Esophagus squamous epithelium (tissue), 5 donors: ENCODE data around the gene PPP2R3A. TPM values are rescaled to one million over a fixed set of nuclear protein-coding genes. Genes with fewer than 3 reads are reported as not detected.

Source experiments
- DNase-seq: peaks from one replicate; lab custom pipeline; 2025; lab: John Stamatoyannopoulos, UW
- H3K27ac ChIP-seq, 4 donors: fragments of 200-600 bp; sonication (generic); one replicate each; pipeline ENCODE4 v1.5.1; 2016 to 2019; ENCODE audit warnings: mild to moderate bottlenecking in 1 of 4
- H3K27me3 ChIP-seq, 4 donors: fragments of 200-600 bp; sonication (generic); 1 replicate in 3 of 4; 2 replicates in 1 of 4; pipeline versions ENCODE4 v1.5.1 to v1.6.0; 2017 to 2021; ENCODE audit warnings: antibody characterized with exemption in 1 of 4
- H3K36me3 ChIP-seq, 3 donors: fragments of 200-600 bp; sonication (generic); one replicate each; pipeline ENCODE4 v1.5.1; 2016 to 2019
- H3K4me1 ChIP-seq, 3 donors: fragments of 200-600 bp; sonication (generic); one replicate each; pipeline ENCODE4 v1.5.1; 2017 to 2019
- H3K4me3 ChIP-seq, 4 donors: fragments of 200-600 bp; sonication (generic); 1 replicate in 3 of 4; 2 replicates in 1 of 4; pipeline ENCODE4 v1.5.1; 2016 to 2019; ENCODE audit warnings: mild to moderate bottlenecking in 2 of 4, moderate library complexity in 1 of 4
- H3K9me3 ChIP-seq, 3 donors: fragments of 200-600 bp; sonication (generic); one replicate each; pipeline ENCODE4 v1.5.1; 2016 to 2019
- CTCF ChIP-seq, 6 experiments: fragments of 450-650 bp in 4 of 6; fragments of 200-600 bp in 2 of 6; sonication (generic) in 2 of 6; IDR thresholded peaks; one replicate each; pipeline ENCODE4 v1.5.1; 2016 to 2019; ENCODE audit warnings: antibody characterized with exemption in 6 of 6, mild to moderate bottlenecking in 4 of 6, moderate library complexity in 4 of 6
- POLR2A ChIP-seq, 4 donors: fragments of 450-650 bp; IDR thresholded peaks; one replicate each; pipeline ENCODE4 v1.6.1; 2017; ENCODE audit warnings: antibody characterized with exemption in 4 of 4, mild to moderate bottlenecking in 4 of 4, moderate library complexity in 3 of 4
- WGBS, 2 donors: methylation state at CpG; one replicate each; pipeline ENCODE4 v1.1.5; 2018; 5-methylcytosine and 5-hydroxymethylcytosine counted together
- intact Hi-C: fragments of 100-400 bp; cut with DNase I; formaldehyde crosslinking; loops from one replicate; pipeline ENCODE4 v1.15.0; 2022
- total RNA-seq, 4 donors: library from RNA; depleted of rRNA; stranded (reverse); fragments of >200 nt; gene quantifications; one replicate each; pipeline ENCODE4 v1.1.0, GENCODE V29; 2016
- donor health status: DM: yes; HTN: yes; CAD: no.

PPP2R3A gene
- total RNA-seq, 4 donors from 2014 or later = 9.4 to 15.6 (median 13.6) TPM

DNA sequence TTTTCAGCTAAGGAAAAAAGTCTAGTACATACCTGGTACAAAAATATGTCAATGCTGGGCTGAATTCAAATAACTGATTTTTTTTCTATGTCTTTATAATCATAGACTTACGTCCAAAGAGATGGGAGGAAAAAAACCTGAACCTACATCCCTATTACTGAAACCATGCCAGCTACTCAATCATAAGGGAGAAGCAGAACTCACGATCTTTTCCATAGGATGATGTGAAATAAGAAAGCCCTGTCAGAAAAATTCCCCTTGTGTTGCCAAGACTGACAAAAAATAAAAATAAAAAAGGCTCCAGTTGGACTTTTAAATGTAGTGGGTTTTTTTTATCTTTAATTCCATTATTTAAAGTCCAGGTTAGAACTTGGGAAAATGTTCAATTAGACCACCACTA lies 227.3 kb downstream of the PPP2R3A start:
- Histone ChIP-seq H3K4me3 (peak overlapping the region; percentile 72 to 86 (median 80)), H3K27ac (peak overlapping the region in 3 of 4 donors; percentile 36 to 100 (median 98)), H3K4me1 (peaks cover 19 to 73% (median 38%) of the 10 kb centered on the region in 3 donors), H3K36me3 (no peaks in the 10 kb centered on the region), H3K9me3 (no peaks in the 10 kb centered on the region), H3K27me3 (no peaks in the 10 kb centered on the region)
- TF ChIP-seq POLR2A (IDR thresholded peaks at IDR 0.05) (no peak), CTCF (IDR thresholded peaks at IDR 0.05) (no peak)
- DNase-seq = no peak
- 4 to 5% methylated on average over 2 of the region's 2 CpGs for WGBS, 2 donors
- intact Hi-C loops = no loop called here

DNA sequence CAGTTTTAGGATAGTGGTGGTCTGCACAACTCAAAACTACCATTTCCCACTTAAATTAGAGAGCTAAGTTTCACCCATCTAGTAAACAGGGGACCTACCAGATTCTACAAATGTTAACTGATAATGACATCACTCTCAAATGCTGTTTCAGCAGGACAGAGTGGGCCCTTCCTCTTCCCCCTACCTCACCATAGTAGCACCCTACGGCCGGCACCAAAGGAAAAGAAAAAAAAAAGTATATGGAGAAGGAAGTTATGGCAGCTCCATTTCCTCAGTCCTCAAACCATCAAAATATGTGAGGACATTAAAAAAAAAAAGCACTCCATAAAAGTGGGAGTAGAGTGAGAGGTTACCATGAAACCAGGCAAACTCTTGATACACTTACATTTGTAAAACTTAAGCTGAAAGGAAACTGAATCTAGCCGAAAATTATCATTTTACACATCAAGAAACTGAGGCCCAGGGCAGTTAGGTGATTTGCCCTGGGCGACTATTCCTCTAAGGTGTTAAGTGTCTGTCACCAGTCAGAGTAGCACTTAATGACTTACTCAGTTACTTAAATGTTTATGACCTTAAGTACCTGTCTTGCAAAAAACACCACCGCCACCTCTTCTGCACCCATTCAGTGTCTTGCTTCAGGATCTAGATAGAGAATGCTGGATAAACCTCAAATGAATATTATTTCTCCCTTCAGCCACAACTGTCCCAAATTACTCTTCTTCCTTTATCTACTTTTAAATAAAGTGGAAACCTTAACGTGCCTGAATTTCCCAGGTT lies 227.9 kb downstream of the PPP2R3A start:
- DNase-seq = no peak
- Histone ChIP-seq H3K4me1 (peaks cover 20 to 72% (median 36%) of the 10 kb centered on the region in 3 donors), H3K27ac (peak overlapping the region; percentile 29 to 100 (median 67)), H3K4me3 (peak overlapping the region; percentile 72 to 86 (median 80)), H3K36me3 (no peaks in the 10 kb centered on the region), H3K27me3 (no peaks in the 10 kb centered on the region), H3K9me3 (no peaks in the 10 kb centered on the region)
- TF ChIP-seq CTCF (IDR thresholded peaks at IDR 0.05) (no peak), POLR2A (IDR thresholded peaks at IDR 0.05) (no peak)
- WGBS, 2 donors = 1 to 4% methylated on average over 6 of the region's 6 CpGs
- intact Hi-C loops = no loop called here

DNA sequence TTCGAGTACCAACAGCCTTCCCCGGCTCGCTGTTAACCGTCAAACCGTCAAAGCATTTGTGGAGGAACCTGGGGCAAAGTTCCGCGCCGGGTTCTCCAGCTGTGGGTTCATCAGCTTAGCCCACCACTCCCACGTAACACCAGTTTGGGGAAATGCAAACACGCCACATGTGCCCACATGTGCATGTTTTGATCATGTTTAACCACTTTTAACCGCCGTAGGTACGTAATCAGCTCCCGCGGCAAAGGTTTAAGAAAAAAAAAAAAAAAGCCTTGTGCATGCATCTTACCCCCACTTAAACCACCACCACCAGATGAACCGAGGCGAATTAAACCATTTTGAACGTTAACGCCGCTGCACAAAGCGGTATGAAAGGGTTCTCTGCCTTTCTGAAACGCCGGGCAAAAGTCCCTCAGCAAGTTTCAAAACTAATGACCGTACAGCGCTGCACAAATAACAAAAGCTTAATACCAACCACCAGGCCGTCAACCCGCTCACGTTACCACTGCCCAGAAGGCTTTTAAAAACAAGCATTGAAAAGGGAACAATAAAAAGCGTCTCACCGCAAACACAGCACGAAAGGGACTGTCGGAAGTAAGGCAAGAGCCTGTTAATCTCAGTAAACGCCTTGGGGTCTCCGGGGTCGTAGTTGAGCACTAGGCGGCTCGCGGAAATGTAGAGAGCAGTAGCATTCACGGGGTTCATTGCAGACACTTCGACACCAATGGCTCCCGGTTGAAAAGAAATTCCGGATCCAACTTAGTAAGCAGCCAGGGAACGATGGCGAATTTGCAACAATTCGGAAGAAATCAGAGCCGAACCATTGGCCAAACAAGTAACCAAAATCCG lies 229.1 kb downstream of the PPP2R3A start:
- peak overlapping the region; percentile 72 to 86 (median 80) for H3K4me3 ChIP-seq
- H3K27ac ChIP-seq = peak overlapping the region; percentile 98 to 100 (median 99)
- WGBS, 2 donors = 0 to 1% methylated on average over 42 to 46 of the region's 47 CpGs
- H3K4me1 ChIP-seq = peaks cover 20 to 60% (median 33%) of the 10 kb centered on the region in 3 donors
- TF ChIP-seq POLR2A (IDR thresholded peaks at IDR 0.05) = peak in 1 of 4 donors; percentile 14
- TF ChIP-seq CTCF (IDR thresholded peaks at IDR 0.05) = no peak
- intact Hi-C loops = no loop called here
- no peaks in the 10 kb centered on the region for H3K27me3 ChIP-seq
- no peaks in the 10 kb centered on the region for H3K36me3 ChIP-seq
- DNase-seq = no peak
- H3K9me3 ChIP-seq = no peaks in the 10 kb centered on the region

- peak; percentile 59 for DNase-seq
- intact Hi-C loops = no loop called here
- TF ChIP-seq POLR2A (IDR thresholded peaks at IDR 0.05) (peak in 1 of 4 donors; percentile 8), CTCF (IDR thresholded peaks at IDR 0.05) (no peak)
- Histone ChIP-seq H3K36me3 (no peaks in the 10 kb centered on the region), H3K4me3 (peak overlapping the region; percentile 72 to 86 (median 80)), H3K4me1 (peaks cover 20 to 52% (median 28%) of the 10 kb centered on the region in 3 donors), H3K9me3 (no peaks in the 10 kb centered on the region), H3K27ac (peak overlapping the region; percentile 98 to 100 (median 99)), H3K27me3 (no peaks in the 10 kb centered on the region)
- 0% methylated on average over 2 of the region's 103 CpGs; no CpG with 5 or more reads in 1 of the 2 donors for WGBS, 2 donors
Measured at GRCh38 chr3:136195258-136196063, 229.9 kb downstream of the PPP2R3A start.
